Activated CD8-positive, alpha-beta memory T cell treated with anti-CD3 and anti-CD28 coated beads, Interleukin-2, amount 50 U/mL, for 48 hours (primary cell): ENCODE data around the gene MIOS.

Experiments
- DNase-seq: peaks from one replicate; pipeline ENCODE4 v3.0.0-alpha.2; 2020

Gene MIOS

GRCh38 chr7:7566651-7567611 is at the start of gene MIOS:
Gene MIOS, plus strand, starts transcription at chr7:7566884. Its CDS starts 5,592 bp downstream, at chr7:7572476.
- DNase-seq, result peak; percentile 91

GRCh38 chr7:7517754-7518153 is 48.9 kb upstream of the MIOS start:
- no peak for DNase-seq

GRCh38 chr7:7519056-7519455 is 47.6 kb upstream of the MIOS start:
- DNase-seq, result no peak

GRCh38 chr7:7519528-7519927 is 47.2 kb upstream of the MIOS start:
- DNase-seq, result no peak

GRCh38 chr7:7521259-7521658 is 45.4 kb upstream of the MIOS start:
- no peak for DNase-seq

GRCh38 chr7:7522421-7522820 is 44.3 kb upstream of the MIOS start:
- DNase-seq, result no peak

- DNase-seq, result no peak
Measured at GRCh38 chr7:7524121-7524520, 42.6 kb upstream of the MIOS start.

- no peak for DNase-seq
Measured at GRCh38 chr7:7526006-7526405, 40.7 kb upstream of the MIOS start.

GRCh38 chr7:7527047-7527446 is 39.6 kb upstream of the MIOS start:
- DNase-seq, result no peak

GRCh38 chr7:7529328-7529727 is 37.4 kb upstream of the MIOS start:
- DNase-seq, result no peak

GRCh38 chr7:7533831-7534430 is 32.8 kb upstream of the MIOS start:
- DNase-seq, result no peak

GRCh38 chr7:7535691-7536090 is 31.0 kb upstream of the MIOS start, which contains the start of gene COL28A1:
Gene COL28A1, minus strand, starts transcription at chr7:7535873. Its CDS starts 2,998 bp downstream, at chr7:7532875.
- DNase-seq, result no peak

GRCh38 chr7:7536396-7537019 is 30.2 kb upstream of the MIOS start:
- no peak for DNase-seq

- DNase-seq, result no peak
Measured at GRCh38 chr7:7537711-7538110, 29.0 kb upstream of the MIOS start.

- no peak for DNase-seq
Measured at GRCh38 chr7:7539152-7539551, 27.5 kb upstream of the MIOS start.

GRCh38 chr7:7539711-7540110 is 27.0 kb upstream of the MIOS start:
- no peak for DNase-seq

GRCh38 chr7:7542251-7542835 is 24.3 kb upstream of the MIOS start:
- no peak for DNase-seq

- no peak for DNase-seq
Measured at GRCh38 chr7:7548407-7548806, 18.3 kb upstream of the MIOS start.

- DNase-seq, result no peak
Measured at GRCh38 chr7:7550663-7551062, 16.0 kb upstream of the MIOS start.

- no peak for DNase-seq
Measured at GRCh38 chr7:7552199-7552598, 14.5 kb upstream of the MIOS start.

GRCh38 chr7:7553386-7553785 is 13.3 kb upstream of the MIOS start:
- no peak for DNase-seq

GRCh38 chr7:7554021-7554432 is 12.7 kb upstream of the MIOS start:
- no peak for DNase-seq
